HepG2 (cell line): ENCODE data around the gene EPC2.

Source experiments
- FOSL1 ChIP-seq: sonication (generic); formaldehyde crosslinking; IDR thresholded peaks from 2 replicates; pipeline ENCODE4 v1.9.0; 2021; ENCODE audit warnings: missing genetic modification reagents, borderline replicate concordance
- FUBP1 ChIP-seq: sonication (generic); formaldehyde crosslinking; IDR thresholded peaks from 2 replicates; pipeline ENCODE4 v1.5.1; 2020; ENCODE audit warnings: missing genetic modification reagents, mild to moderate bottlenecking, borderline replicate concordance
- KMT2B ChIP-seq: IDR thresholded peaks from 2 replicates; pipeline ENCODE4 v1.6.1; 2016; ENCODE audit warnings: missing genetic modification reagents, missing compliant biosample characterization
- MAFK ChIP-seq, 2 experiments: IDR thresholded peaks in 1 of 2; conservative IDR thresholded peaks in 1 of 2; 2 replicates each; pipeline ENCODE4 v1.6.1; 2011; ENCODE audit warnings: improper control_type of control experiment in 2 of 2, low read length in 2 of 2
- NFYB ChIP-seq: sonication (generic); formaldehyde crosslinking; IDR thresholded peaks from 2 replicates; pipeline ENCODE4 v1.4.0; 2020; ENCODE audit warnings: missing genetic modification reagents
- REST ChIP-seq, 2 experiments: IDR thresholded peaks; 2 replicates each; pipeline ENCODE4 v1.6.1; 2011 to 2012; ENCODE audit warnings: low read length in 2 of 2, borderline replicate concordance in 1 of 2, low read depth in 1 of 2, mild to moderate bottlenecking in 1 of 2, moderate library complexity in 1 of 2
- TCF7 ChIP-seq: sonication (generic); IDR thresholded peaks from 2 replicates; pipeline ENCODE4 v1.6.1; 2016; ENCODE audit warnings: antibody characterized with exemption, low read depth
- U2AF1 ChIP-seq: fragments of 200-400 bp; formaldehyde crosslinking; optimal IDR thresholded peaks from 2 replicates; pipeline ENCODE3; 2017; ENCODE audit warnings: mild to moderate bottlenecking, low read depth, low read length

GRCh38 chr2:148704247-148704646, 59.7 kb downstream of the EPC2 start:
- no peak for TF ChIP-seq FOSL1 (CRISPR knock-in tag)
- TF ChIP-seq NFYB (CRISPR knock-in tag), result no peak
- no peak for TF ChIP-seq REST (IDR thresholded peaks at IDR 0.05; ENCODE audit: borderline replicate concordance in 1 of 2, low read depth in 1 of 2, low read length in 2 of 2)
- TF ChIP-seq U2AF1, result no peak
- no peak for TF ChIP-seq TCF7
- TF ChIP-seq FUBP1 (CRISPR knock-in tag), result no peak
- no peak for TF ChIP-seq MAFK (conservative IDR thresholded peaks at IDR 0.05 in 1 of 2, IDR thresholded peaks at IDR 0.05 in 1 of 2; ENCODE audit: low read length in 2 of 2)
- no peak for TF ChIP-seq KMT2B
